Gastrocnemius medialis (tissue), 4 donors: ENCODE data around the gene NKX2-2. TPM values are rescaled to one million over a fixed set of nuclear protein-coding genes. Genes with fewer than 3 reads are reported as not detected.

ENCODE experiments used
- ATAC-seq, 2 donors: fragments of 150-250 bp; one replicate each; pipeline ENCODE4 v1.9.1; 2016
- DNase-seq, 2 donors: peaks; one replicate each; pipeline ENCODE4 v3.0.0-alpha.2; 2019
- H3K27ac ChIP-seq, 4 donors: fragments of 200-600 bp; sonication (generic); 1 replicate in 1 of 4; 2 replicates in 3 of 4; pipeline ENCODE4 v1.5.1; 2016 to 2018; ENCODE audit warnings: mild to moderate bottlenecking in 2 of 4, moderate library complexity in 1 of 4
- H3K27me3 ChIP-seq, 3 donors: fragments of 200-600 bp; sonication (generic) in 2 of 3; 1 replicate in 1 of 3; 2 replicates in 2 of 3; pipeline versions ENCODE4 v1.5.1 to v1.6.0; 2016 to 2019; ENCODE audit warnings: mild to moderate bottlenecking in 1 of 3, moderate library complexity in 1 of 3
- H3K36me3 ChIP-seq, 2 donors: fragments of 200-600 bp; sonication (generic) in 1 of 2; one replicate each; pipeline ENCODE4 v1.5.1; 2017 to 2018
- H3K4me1 ChIP-seq, 2 donors: fragments of 200-600 bp; sonication (generic) in 1 of 2; one replicate each; pipeline ENCODE4 v1.5.1; 2016 to 2017; ENCODE audit warnings: mild to moderate bottlenecking in 2 of 2
- H3K4me3 ChIP-seq, 4 donors: fragments of 200-600 bp; sonication (generic) in 3 of 4; 1 replicate in 1 of 4; 2 replicates in 3 of 4; pipeline ENCODE4 v1.5.1; 2016 to 2019; ENCODE audit warnings: mild to moderate bottlenecking in 2 of 4
- H3K9me3 ChIP-seq, 3 donors: fragments of 200-600 bp; sonication (generic) in 2 of 3; 1 replicate in 1 of 3; 2 replicates in 2 of 3; pipeline ENCODE4 v1.5.1; 2016 to 2019
- CTCF ChIP-seq, 5 experiments: fragments of 450-650 bp in 3 of 5; fragments of 200-600 bp in 2 of 5; sonication (generic) in 2 of 5; IDR thresholded peaks in 4 of 5; conservative IDR thresholded peaks in 1 of 5; 1 replicate in 4 of 5; 2 replicates in 1 of 5; pipeline ENCODE4 v1.5.1; 2016 to 2019; ENCODE audit warnings: antibody characterized with exemption in 5 of 5, mild to moderate bottlenecking in 3 of 5, moderate library complexity in 3 of 5
- POLR2A ChIP-seq, 2 donors: fragments of 450-650 bp; IDR thresholded peaks; one replicate each; pipeline ENCODE4 v1.6.1; 2017; ENCODE audit warnings: antibody characterized with exemption in 2 of 2, mild to moderate bottlenecking in 2 of 2, moderate library complexity in 2 of 2
- in situ Hi-C, 4 donors: fragments of 200-750 bp; cut with MboI; loops; one replicate each; pipeline versions ENCODE4 v1.15.0 to v1.8.0; 2017; ENCODE audit warnings: low sequenced_read_pairs in 4 of 4
- intact Hi-C: fragments of 100-400 bp; cut with DNase I; formaldehyde crosslinking; loops from one replicate; pipeline ENCODE4 v1.15.1; 2023; ENCODE audit warnings: low total_unique reads
- total RNA-seq, 4 donors: library from RNA; depleted of rRNA; stranded (reverse); fragments of >200 nt; gene quantifications; one replicate each; pipeline versions ENCODE4 v1.1.0 to v1.2.3, GENCODE V29; 2016

The NKX2-2 gene
- total RNA-seq, 4 donors from 2014 or later: not detected

- Histone ChIP-seq H3K4me3 (no peak overlapping the region), H3K27me3 (peaks cover 91 to 100% (median 99%) of the 10 kb centered on the region in 3 donors), H3K9me3 (no peaks in the 10 kb centered on the region), H3K4me1 (peaks cover 28 to 47% of the 10 kb centered on the region in 2 donors), H3K27ac (no peak overlapping the region), H3K36me3 (no peaks in the 10 kb centered on the region)
- DNase-seq: no peak
- no peak for ATAC-seq
- intact Hi-C loops: no loop called here
- no peak for TF ChIP-seq POLR2A (IDR thresholded peaks at IDR 0.05)
- in situ Hi-C loops: no loop called here
Observed at GRCh38 chr20:21511485-21511849, 2.4 kb downstream of the NKX2-2 start.

GRCh38 chr20:21510414-21511384 lies 3.2 kb downstream of the NKX2-2 start:
- no peaks in the 10 kb centered on the region for H3K36me3 ChIP-seq
- no peak overlapping the region for H3K27ac ChIP-seq
- intact Hi-C loops: no loop called here
- H3K4me1 ChIP-seq: peaks cover 35 to 51% of the 10 kb centered on the region in 2 donors
- no peak for DNase-seq
- in situ Hi-C loops: no loop called here
- H3K4me3 ChIP-seq: peak overlapping the region; percentile 41 to 52 (median 44)
- H3K9me3 ChIP-seq: no peaks in the 10 kb centered on the region
- TF ChIP-seq CTCF (IDR thresholded peaks at IDR 0.05 in 4 of 5, conservative IDR thresholded peaks at IDR 0.05 in 1 of 5) (no peak), POLR2A (IDR thresholded peaks at IDR 0.05) (no peak)
- peaks cover 91 to 100% (median 99%) of the 10 kb centered on the region in 3 donors for H3K27me3 ChIP-seq
- ATAC-seq: no peak

DNA sequence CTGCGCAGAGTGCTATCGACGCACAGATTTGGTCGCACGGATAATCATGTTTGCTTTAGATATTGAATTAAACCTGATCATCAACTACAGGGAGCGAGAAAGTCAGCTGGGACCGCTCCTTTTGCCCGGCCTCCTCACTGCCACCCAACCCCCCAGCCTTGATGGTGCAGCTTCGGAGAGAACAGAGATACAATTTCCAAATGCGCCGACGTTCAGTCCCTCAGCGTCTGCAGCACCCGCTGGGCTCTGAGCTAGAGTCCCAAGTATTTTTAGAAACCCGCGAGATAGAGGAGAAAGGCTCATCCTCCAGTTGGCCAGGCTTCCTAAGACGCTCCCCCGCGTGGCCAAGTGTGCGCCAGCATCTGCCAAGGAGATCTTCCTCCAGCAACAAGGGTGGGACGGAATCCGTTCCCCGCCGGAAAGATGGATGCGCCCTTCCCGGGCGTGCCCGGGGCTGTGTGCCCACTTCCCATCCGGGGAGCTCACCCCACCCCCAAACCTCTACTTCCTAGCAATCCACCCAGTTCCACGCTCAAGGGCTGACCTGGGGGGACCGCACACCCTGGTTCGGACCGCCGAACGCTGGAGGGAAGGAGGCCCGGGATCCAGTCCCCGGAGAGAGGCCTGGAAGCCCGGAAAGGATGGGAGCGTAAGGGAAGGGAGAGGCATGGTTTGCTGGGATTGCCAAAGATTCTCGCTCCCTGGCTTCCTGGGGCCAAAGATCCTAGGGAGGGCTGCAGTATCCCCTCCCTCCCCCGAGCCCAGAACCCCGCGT lies 4.1 kb downstream of the NKX2-2 start:
- Histone ChIP-seq H3K36me3 (no peaks in the 10 kb centered on the region), H3K27me3 (peaks cover 91 to 100% (median 100%) of the 10 kb centered on the region in 3 donors), H3K27ac (no peak overlapping the region), H3K9me3 (no peaks in the 10 kb centered on the region), H3K4me1 (peaks cover 36 to 50% of the 10 kb centered on the region in 2 donors), H3K4me3 (peak overlapping the region; percentile 41 to 52 (median 44))
- ATAC-seq: no peak
- intact Hi-C loops: loop anchor here (5.0 to 10.0 kb wide), 2 partner anchors 405 to 647 kb away; partner anchors contain the start of gene LINC00237
- in situ Hi-C loops: loop anchor here (10.0 kb wide), 4 partner anchors 275 to 675 kb away; no protein-coding TSS in a partner anchor
- DNase-seq: no peak
- no peak for TF ChIP-seq CTCF (IDR thresholded peaks at IDR 0.05 in 4 of 5, conservative IDR thresholded peaks at IDR 0.05 in 1 of 5)
- no peak for TF ChIP-seq POLR2A (IDR thresholded peaks at IDR 0.05)

DNA sequence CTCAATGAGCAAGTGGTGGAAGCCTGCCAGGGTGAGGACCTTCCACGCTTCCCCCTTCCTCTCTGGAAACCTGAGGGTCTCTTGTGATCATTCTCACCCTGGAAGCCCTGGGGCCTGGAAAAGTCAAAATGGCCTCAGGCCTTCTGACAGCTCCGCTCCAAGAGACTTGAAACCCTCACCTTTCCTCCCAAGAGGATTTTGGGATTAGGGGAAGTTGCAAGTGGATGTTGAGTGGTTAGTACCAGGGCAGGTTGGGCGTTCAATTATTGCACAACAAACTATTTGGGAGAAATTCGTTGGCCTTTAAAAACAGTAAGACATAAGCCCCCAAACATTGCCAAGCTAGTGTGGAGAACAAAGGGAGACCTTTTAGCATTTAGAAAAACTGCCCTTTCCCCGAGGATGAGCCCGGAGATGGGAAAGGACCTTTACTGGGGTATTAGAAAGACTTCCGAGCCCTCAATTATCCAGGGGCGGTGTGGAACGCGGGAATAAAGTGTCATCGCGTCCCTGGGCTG lies 4.7 kb downstream of the NKX2-2 start:
- no peak overlapping the region for H3K27ac ChIP-seq
- ATAC-seq (no peak), DNase-seq (no peak)
- no peaks in the 10 kb centered on the region for H3K9me3 ChIP-seq
- peaks cover 36 to 45% of the 10 kb centered on the region in 2 donors for H3K4me1 ChIP-seq
- H3K27me3 ChIP-seq: peaks cover 92 to 100% (median 100%) of the 10 kb centered on the region in 3 donors
- peak overlapping the region in 1 of 4 donors; percentile 52 for H3K4me3 ChIP-seq
- intact Hi-C loops (loop anchor here (5.0 to 10.0 kb wide), 2 partner anchors 404 to 647 kb away; partner anchors contain the start of gene LINC00237), in situ Hi-C loops (loop anchor here (10.0 kb wide), 4 partner anchors 274 to 674 kb away; no protein-coding TSS in a partner anchor)
- TF ChIP-seq CTCF (IDR thresholded peaks at IDR 0.05 in 4 of 5, conservative IDR thresholded peaks at IDR 0.05 in 1 of 5): no peak
- no peak for TF ChIP-seq POLR2A (IDR thresholded peaks at IDR 0.05)
- H3K36me3 ChIP-seq: no peaks in the 10 kb centered on the region
